Central memory CD8-positive, alpha-beta T cell (primary cell): ENCODE data around the gene PDS5A.
"Not testable (repeated sequence)": the region's sequence is repeated elsewhere in the genome, so short reads cannot be mapped to it uniquely, and the experiment has no call there.

Source experiments
- ATAC-seq: fragments of 150-1000 bp; cut with Tn5 transposase; replicated peaks from 2 replicates; pipeline ENCODE4 v1.10.0; 2022; ENCODE audit warnings: mild to moderate bottlenecking, moderate FRiP score, moderate number of reproducible peaks; ENCODE audit not compliant: poor library complexity, severe bottlenecking; ENCODE audit errors: extremely low read depth
- DNase-seq, 2 donors: peaks; one replicate each; pipeline ENCODE4 v3.0.0; 2021; ENCODE audit warnings: low spot score in 2 of 2
- H3K27ac Mint-ChIP-seq: one replicate; pipeline ENCODE4 v1.8.0; 2022; ENCODE audit warnings: low read depth, mild to moderate bottlenecking, moderate library complexity, mixed read lengths
- H3K27me3 Mint-ChIP-seq: one replicate; pipeline ENCODE4 v1.8.0; 2022; ENCODE audit warnings: mixed read lengths
- H3K36me3 Mint-ChIP-seq: one replicate; pipeline ENCODE4 v1.8.0; 2022; ENCODE audit warnings: mild to moderate bottlenecking, moderate library complexity, mixed read lengths; ENCODE audit not compliant: insufficient read depth
- H3K4me1 Mint-ChIP-seq: one replicate; pipeline ENCODE4 v1.8.0; 2022; ENCODE audit warnings: mixed read lengths
- H3K4me3 Mint-ChIP-seq: one replicate; pipeline ENCODE4 v1.8.0; 2022; ENCODE audit warnings: mild to moderate bottlenecking, moderate library complexity, mixed read lengths
- H3K9me3 Mint-ChIP-seq: one replicate; pipeline ENCODE4 v1.8.0; 2022; ENCODE audit warnings: mixed read lengths

Gene PDS5A

DNA sequence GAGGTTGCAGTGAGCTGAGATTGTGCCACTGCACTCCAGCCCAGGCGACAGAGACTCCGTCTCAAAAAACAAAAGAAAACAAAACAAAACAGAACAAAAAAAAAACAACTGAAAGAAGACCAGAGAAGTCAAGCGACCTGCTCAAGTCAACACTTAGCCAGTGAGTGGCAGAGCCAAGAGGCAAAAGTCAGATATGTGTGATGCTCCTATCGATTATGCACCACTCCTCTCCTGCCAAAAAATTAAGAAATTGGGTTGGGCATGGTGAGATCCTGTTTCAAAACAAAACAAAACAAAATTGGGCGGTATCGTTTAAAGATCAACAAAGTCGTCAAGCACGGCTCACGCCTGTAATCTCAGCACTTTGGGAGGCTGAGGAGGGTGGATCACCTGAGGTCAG, 137.7 kb downstream of the PDS5A start:
- H3K9me3 Mint-ChIP-seq: no peaks in the 10 kb centered on the region
- H3K36me3 Mint-ChIP-seq: peaks cover 71% of the 10 kb centered on the region
- no peak overlapping the region for H3K27ac Mint-ChIP-seq
- DNase-seq: no peak
- ATAC-seq: no peak
- H3K27me3 Mint-ChIP-seq: no peaks in the 10 kb centered on the region
- H3K4me3 Mint-ChIP-seq: no peak overlapping the region
- no peaks in the 10 kb centered on the region for H3K4me1 Mint-ChIP-seq

DNA sequence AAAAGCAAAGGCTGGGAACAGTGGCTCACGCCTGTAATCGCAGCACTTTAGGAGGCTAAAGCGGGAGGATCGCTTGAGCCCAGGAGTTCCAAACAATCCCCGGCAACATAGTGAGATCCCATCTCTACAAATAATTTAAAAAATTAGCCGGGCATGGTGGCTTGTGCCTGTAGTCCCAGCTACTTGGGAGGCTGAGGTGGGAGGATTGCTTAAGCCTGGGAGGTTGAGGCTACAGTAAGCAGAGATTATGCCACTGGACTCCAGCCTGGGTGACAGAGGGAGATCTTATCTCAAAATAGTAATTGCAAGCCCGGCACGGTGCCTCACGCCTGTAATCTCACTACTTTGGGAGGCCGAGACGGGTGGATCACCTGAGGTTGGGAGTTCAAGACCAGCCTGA, 139.3 kb downstream of the PDS5A start:
- peaks cover 69% of the 10 kb centered on the region for H3K36me3 Mint-ChIP-seq
- not testable (repeated sequence) for DNase-seq, H3K4me1 Mint-ChIP-seq, H3K9me3 Mint-ChIP-seq, H3K4me3 Mint-ChIP-seq, H3K27me3 Mint-ChIP-seq, H3K27ac Mint-ChIP-seq, ATAC-seq

DNA sequence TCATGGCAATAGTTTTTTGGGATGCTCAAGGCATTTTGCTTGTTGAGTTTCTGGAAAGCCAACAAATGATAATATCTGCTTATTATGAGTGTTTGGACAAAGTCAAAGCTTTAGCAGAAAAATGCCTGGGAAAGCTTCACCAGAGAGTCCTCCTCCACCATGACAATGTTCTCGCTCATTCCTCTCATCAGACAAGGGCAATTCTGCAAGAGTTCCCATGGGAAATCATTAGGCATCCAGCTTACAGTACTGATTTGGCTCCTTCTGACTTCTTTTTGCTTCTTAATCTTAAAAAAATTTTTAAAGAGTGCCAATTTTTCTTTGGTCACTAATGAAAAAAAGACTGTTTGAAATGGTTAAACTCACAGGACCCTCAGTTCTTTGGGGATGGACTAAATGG, 143.4 kb downstream of the PDS5A start:
- Mint-ChIP-seq H3K4me3 (no peak overlapping the region), H3K36me3 (peaks cover 58% of the 10 kb centered on the region), H3K9me3 (no peaks in the 10 kb centered on the region), H3K27me3 (no peaks in the 10 kb centered on the region), H3K27ac (no peak overlapping the region), H3K4me1 (no peaks in the 10 kb centered on the region)
- DNase-seq (no peak), ATAC-seq (no peak)

DNA sequence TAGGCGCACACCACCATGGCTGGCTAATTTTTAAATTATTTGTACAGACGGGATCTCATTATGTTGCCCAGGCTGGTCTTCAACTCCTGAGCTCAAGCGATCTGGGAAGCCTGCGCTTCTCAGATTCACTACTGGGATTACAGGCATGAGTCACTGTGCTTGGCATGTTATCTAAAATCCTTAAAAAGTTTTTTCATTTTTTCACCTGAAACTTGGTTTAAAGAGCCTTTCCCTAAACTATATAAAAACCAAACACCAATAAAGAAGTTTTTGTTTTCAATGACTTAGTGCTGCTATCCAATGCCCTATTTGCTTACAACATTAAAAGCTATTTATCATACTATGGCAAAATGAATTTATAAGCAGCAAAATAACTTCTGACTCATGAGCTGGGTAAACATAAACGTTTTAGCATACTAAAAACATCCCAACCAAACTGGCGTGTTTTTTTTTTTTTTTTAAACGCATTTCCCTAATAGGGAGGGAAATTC, 151.9 kb downstream of the PDS5A start:
- peaks cover 41% of the 10 kb centered on the region for H3K36me3 Mint-ChIP-seq
- H3K4me1 Mint-ChIP-seq: no peaks in the 10 kb centered on the region
- H3K27me3 Mint-ChIP-seq: no peaks in the 10 kb centered on the region
- H3K9me3 Mint-ChIP-seq: no peaks in the 10 kb centered on the region
- no peak overlapping the region for H3K27ac Mint-ChIP-seq
- no peak for ATAC-seq
- no peak overlapping the region for H3K4me3 Mint-ChIP-seq
- DNase-seq: no peak

DNA sequence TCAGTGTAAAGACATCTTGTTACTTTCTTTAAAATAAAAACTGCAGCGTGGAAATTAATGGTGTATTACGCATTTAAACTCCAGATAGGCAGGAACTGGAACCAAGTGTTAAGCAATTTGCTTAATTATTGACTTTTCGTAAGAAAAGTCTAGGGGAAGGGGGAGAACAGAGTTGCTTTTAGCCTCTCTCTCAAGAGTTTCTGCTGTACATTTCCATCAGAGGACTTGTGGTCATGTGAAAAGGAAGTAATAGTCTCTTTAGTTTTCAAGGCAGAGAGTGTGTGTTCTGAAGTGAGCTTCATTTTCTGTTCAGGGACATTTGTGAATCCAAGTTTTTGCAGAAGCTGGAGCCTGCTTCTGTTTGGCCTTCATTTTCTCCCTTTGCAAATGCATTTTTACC, 152.6 kb downstream of the PDS5A start:
- Mint-ChIP-seq H3K27ac (no peak overlapping the region), H3K4me1 (no peaks in the 10 kb centered on the region), H3K36me3 (peaks cover 41% of the 10 kb centered on the region), H3K27me3 (no peaks in the 10 kb centered on the region), H3K4me3 (no peak overlapping the region), H3K9me3 (no peaks in the 10 kb centered on the region)
- ATAC-seq (no peak), DNase-seq (no peak)

DNA sequence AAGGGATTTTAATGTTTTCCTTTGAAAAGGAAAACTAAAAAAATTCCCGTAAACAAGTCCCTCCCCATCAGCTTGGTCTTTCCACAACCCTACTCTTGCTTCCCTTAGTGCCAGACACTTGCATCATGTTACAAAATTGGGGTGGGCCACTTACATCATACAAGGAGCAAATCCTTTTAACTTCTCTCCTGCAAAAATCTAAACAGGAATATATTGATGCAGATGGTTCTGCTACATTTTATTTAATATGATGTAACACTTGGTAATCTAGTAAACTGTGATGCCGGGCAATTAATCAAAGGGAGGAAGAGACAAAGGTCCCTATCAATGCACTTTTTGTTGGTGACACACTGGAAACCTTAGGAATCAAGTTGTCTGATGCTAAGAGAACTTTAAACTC, 154.5 kb downstream of the PDS5A start:
- no peak overlapping the region for H3K4me3 Mint-ChIP-seq
- no peak overlapping the region for H3K27ac Mint-ChIP-seq
- H3K9me3 Mint-ChIP-seq: no peaks in the 10 kb centered on the region

DNA sequence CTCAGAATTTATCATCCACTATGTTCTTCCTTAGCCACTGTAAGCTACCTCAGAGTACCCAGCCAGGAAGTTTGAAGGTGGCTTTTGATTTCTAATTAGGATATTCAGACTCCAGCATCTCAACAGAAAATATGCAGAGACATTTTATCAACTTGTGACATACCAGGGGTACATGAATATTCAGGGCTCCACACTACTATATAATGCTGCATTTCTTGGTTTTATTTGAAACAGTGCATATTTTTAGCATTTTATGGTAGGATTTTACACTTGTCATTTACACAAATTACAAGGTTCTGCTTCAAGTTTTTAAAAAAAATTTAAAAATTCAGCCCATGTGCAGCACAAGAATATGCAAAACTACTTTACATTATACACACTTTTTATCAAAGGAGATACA, 155.0 kb downstream of the PDS5A start:
- H3K27ac Mint-ChIP-seq: no peak overlapping the region
- peaks cover 31% of the 10 kb centered on the region for H3K36me3 Mint-ChIP-seq
- no peaks in the 10 kb centered on the region for H3K27me3 Mint-ChIP-seq
- H3K9me3 Mint-ChIP-seq: no peaks in the 10 kb centered on the region
- H3K4me1 Mint-ChIP-seq: no peaks in the 10 kb centered on the region
- H3K4me3 Mint-ChIP-seq: no peak overlapping the region
- no peak for DNase-seq
- no peak for ATAC-seq

More for the DNA sequence above, 154.5 kb downstream of the PDS5A start:
- H3K27me3 Mint-ChIP-seq: no peaks in the 10 kb centered on the region
- no peaks in the 10 kb centered on the region for H3K4me1 Mint-ChIP-seq
- DNase-seq (no peak), ATAC-seq (no peak)
- peaks cover 31% of the 10 kb centered on the region for H3K36me3 Mint-ChIP-seq

DNA sequence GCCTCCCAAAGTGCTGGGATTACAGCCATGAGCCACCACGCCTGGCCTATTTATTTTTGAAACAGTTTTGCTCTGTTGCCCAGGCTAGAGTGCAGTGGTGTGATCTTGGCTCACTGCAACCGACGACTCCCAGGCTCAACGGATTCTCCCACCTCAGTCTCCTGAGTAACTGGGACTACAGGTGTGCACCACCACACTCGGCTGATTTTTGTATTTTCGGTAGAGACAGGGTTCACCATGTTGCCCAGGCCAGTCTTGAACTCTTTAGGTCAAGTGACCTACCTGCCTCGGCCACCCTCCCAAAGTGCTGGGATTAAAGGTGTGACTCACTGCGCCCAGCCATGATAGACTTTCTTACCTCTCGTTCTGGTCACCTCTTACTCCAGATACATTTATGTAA, 155.8 kb downstream of the PDS5A start:
- ATAC-seq: no peak
- H3K27me3 Mint-ChIP-seq: no peaks in the 10 kb centered on the region
- no peaks in the 10 kb centered on the region for H3K4me1 Mint-ChIP-seq
- no peak for DNase-seq
- no peak overlapping the region for H3K4me3 Mint-ChIP-seq
- H3K36me3 Mint-ChIP-seq: peaks cover 29% of the 10 kb centered on the region
- no peaks in the 10 kb centered on the region for H3K9me3 Mint-ChIP-seq
- no peak overlapping the region for H3K27ac Mint-ChIP-seq

DNA sequence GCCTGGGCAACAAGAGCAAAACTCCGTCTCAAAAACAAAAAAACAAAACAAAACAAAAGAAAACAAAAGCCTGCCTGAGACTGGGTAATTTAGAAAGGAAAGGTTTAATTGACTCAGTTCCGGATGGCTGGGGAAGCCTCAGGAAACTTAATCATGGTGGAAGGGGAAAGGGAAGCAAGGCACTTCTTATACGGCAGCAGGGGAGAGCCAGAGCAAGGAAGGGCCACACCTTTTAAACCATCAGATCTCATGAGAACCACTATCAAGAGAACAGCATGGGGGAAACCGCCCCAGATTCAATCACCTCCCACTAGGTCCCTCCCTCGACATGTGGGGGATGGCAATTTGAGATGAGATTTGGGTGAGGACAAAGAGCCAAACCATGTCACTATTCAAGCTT, 157.5 kb downstream of the PDS5A start:
- H3K27ac Mint-ChIP-seq: no peak overlapping the region
- H3K27me3 Mint-ChIP-seq: no peaks in the 10 kb centered on the region
- no peak overlapping the region for H3K4me3 Mint-ChIP-seq
- ATAC-seq (no peak), DNase-seq (no peak)
- no peaks in the 10 kb centered on the region for H3K4me1 Mint-ChIP-seq
- H3K36me3 Mint-ChIP-seq: peaks cover 21% of the 10 kb centered on the region
- no peaks in the 10 kb centered on the region for H3K9me3 Mint-ChIP-seq

DNA sequence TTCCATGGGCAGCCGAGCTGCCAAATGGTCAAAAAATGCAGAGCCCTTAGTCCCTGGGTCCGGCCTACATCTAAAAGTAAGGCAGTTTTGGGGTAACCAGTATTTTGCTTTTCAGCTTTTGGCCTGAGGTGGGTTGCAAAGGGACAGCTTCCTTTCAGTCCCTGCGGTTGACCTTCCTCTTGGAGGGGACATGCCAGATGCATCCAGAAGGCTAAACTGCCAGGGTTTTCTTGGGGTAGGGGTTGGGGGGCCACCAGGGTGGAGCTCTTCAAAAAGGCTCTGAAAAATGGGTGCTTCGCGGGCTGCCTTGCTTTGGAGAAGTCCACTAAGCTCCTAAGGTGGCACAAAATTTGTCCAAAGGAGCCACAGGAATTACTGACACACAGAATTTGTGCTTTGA, 159.1 kb downstream of the PDS5A start:
- DNase-seq: no peak
- peaks cover 12% of the 10 kb centered on the region for H3K9me3 Mint-ChIP-seq
- no peaks in the 10 kb centered on the region for H3K27me3 Mint-ChIP-seq
- no peak overlapping the region for H3K27ac Mint-ChIP-seq
- no peak overlapping the region for H3K4me3 Mint-ChIP-seq
- ATAC-seq: no peak
- peaks cover 28% of the 10 kb centered on the region for H3K36me3 Mint-ChIP-seq
- H3K4me1 Mint-ChIP-seq: peaks cover 13% of the 10 kb centered on the region

DNA sequence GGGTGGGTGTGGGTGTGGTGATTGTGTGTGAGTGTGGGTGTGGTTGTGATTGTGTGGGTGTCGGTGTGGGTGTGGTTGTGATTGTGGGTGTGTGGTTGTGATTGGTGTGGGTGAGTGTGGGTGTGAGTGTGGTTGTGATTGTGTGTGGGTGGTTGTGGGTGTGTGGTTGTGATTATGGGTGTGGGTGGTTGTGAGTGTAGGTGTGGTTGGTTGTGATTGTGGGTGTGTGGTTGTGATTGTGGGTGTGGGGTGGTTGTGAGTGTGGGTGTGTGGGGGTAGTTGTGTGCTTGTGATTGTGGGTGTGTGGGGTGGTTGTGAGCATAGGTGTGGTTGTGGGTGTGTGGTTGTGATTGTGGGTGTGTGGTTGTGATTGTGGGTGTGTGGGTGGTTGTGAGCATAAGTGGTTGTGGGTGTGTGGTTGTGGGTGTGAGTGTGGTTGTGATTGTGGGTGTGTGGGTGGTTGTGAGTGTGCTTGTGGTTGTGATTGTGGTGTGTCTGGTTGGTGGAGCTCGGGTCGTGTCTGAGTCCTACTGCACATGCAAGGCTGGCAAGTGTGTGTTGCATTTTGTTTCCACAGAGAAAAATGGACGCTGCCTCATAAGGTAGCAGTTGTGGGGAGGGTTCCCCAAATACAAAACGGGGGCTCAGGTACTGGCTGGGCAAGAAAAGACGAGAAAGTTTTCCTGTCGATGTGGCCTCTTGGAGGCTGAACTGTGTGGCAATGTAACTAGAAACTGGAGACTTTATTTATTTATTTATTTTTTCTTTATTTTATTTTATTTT, 163.1 kb downstream of the PDS5A start:
- Mint-ChIP-seq H3K27me3 (no peaks in the 10 kb centered on the region), H3K4me3 (peak overlapping the region; percentile 74), H3K27ac (peak overlapping the region; percentile 99), H3K36me3 (peaks cover 34% of the 10 kb centered on the region), H3K4me1 (peaks cover 27% of the 10 kb centered on the region), H3K9me3 (peaks cover 24% of the 10 kb centered on the region)
- ATAC-seq (peak; percentile 7), DNase-seq (peak in 1 of 2 donors; percentile 22)

DNA sequence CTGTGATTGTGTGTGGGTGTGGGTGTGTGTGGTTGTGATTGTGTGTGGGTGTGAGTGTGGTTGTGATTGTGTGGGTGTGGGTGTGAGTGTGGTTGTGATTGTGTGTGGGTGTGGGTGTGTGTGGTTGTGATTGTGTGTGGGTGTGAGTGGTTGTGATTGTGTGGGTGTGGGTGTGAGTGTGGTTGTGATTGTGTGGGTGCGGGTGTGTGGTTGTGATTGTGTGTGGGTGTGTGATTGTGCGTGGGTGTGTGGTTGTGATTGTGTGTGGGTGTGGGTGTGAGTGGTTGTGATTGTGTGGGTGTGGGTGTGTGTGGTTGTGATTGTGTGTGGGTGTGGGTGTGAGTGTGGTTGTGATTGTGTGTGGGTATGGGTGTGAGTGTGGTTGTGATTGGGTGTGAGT, 163.9 kb downstream of the PDS5A start:
- Mint-ChIP-seq H3K27ac (peak overlapping the region; percentile 99), H3K9me3 (peaks cover 24% of the 10 kb centered on the region), H3K4me3 (peak overlapping the region; percentile 74), H3K4me1 (peaks cover 27% of the 10 kb centered on the region), H3K36me3 (peaks cover 36% of the 10 kb centered on the region)
- not testable (repeated sequence) for ATAC-seq, DNase-seq, H3K27me3 Mint-ChIP-seq

DNA sequence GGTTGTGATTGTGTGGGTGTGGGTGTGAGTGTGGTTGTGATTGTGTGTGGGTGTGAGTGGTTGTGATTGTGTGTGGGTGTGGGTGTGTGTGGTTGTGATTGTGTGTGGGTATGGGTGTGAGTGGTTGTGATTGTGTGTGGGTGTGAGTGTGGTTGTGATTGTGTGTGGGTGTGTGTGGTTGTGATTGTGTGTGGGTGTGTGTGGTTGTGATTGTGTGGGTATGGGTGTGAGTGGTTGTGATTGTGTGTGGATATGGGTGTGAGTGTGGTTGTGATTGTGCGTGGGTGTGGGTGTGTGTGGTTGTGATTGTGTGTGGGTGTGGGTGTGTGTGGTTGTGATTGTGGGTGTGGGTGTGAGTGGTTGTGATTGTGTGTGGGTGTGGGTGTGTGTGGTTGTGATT, 164.7 kb downstream of the PDS5A start:
- not testable (repeated sequence) for H3K27me3 Mint-ChIP-seq, ATAC-seq, DNase-seq
- Mint-ChIP-seq H3K4me1 (peaks cover 27% of the 10 kb centered on the region), H3K36me3 (peaks cover 35% of the 10 kb centered on the region), H3K9me3 (peaks cover 24% of the 10 kb centered on the region), H3K4me3 (peak overlapping the region; percentile 77), H3K27ac (peak overlapping the region; percentile 99)
